PFSK-1 (cell line): Measurements from ENCODE around the gene ZNF724.

Source experiments
- REST ChIP-seq, 2 experiments: IDR thresholded peaks; 2 replicates each; pipeline versions ENCODE4 v1.6.1 to v1.8.0; 2011 to 2012; ENCODE audit warnings: low read depth in 2 of 2, low read length in 2 of 2, control low read depth in 1 of 2, inconsistent platforms in 1 of 2, mild to moderate bottlenecking in 1 of 2, moderate library complexity in 1 of 2; ENCODE audit not compliant: insufficient read depth in 1 of 2
- TAF1 ChIP-seq: IDR thresholded peaks from 2 replicates; pipeline ENCODE4 v1.6.1; 2012; ENCODE audit warnings: low read length, control low read depth, borderline replicate concordance; ENCODE audit not compliant: insufficient read depth

- TF ChIP-seq TAF1 (no peak), REST (IDR thresholded peaks at IDR 0.05; ENCODE audit: insufficient read depth in 1 of 2, low read depth in 2 of 2, low read length in 2 of 2) (no peak)
Measured at GRCh38 chr19:23203841-23204344, 46.3 kb downstream of the ZNF724 start.
